ENCODE data around the gene AUTS2.

Gene AUTS2

GRCh38 chr7:70599446-70600190, 1001.3 kb downstream of the AUTS2 start:
- no peak for DNase-seq

- no peak for DNase-seq
These were observed 1002.7 kb downstream of the AUTS2 start for GRCh38 chr7:70600993-70601392.

GRCh38 chr7:70602117-70602516, 1003.8 kb downstream of the AUTS2 start:
- no peak for DNase-seq

GRCh38 chr7:70607281-70607680, 1009.0 kb downstream of the AUTS2 start:
- no peak for DNase-seq

GRCh38 chr7:70607759-70608158, 1009.5 kb downstream of the AUTS2 start:
- DNase-seq, result no peak

DNA sequence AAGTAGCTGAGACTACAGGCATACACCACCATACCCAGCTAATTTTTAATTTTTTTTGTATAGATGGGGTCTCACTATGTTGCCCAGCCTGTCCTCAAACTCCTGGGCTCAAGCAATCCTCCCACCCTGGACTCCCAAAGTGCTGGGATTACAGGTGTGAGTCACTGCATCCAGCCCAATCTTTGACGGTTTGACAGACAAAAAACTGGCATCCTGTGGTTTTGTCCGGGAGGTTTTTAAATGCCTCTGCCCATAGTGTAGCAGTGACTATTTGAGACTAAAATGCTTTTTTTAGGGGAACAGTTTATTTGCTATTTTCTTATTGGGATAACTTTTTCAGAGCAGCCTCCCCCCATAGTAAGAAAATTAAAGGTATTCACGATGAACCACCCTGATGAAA, 1010.0 kb downstream of the AUTS2 start:
- no peak for DNase-seq

DNA sequence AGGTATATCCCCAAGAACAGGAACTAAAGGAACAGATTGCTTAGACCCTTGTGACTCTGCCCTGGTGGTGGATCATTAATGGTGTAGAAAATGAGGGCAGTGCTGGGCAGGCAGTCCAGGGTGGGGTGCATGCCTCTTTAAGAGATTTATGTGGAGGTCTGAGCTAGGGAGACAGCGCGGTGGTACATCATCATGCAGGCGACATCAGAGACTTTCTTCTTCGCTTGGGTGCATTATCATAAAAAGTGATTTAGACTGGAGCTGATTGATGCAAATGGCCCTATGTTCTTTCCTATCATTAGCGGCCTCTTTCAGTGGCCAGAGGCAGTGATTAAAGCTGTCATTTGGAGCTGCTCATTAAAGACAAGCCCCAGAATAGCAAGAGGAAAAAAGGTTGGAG, 1014.5 kb downstream of the AUTS2 start:
- no peak for DNase-seq

DNA sequence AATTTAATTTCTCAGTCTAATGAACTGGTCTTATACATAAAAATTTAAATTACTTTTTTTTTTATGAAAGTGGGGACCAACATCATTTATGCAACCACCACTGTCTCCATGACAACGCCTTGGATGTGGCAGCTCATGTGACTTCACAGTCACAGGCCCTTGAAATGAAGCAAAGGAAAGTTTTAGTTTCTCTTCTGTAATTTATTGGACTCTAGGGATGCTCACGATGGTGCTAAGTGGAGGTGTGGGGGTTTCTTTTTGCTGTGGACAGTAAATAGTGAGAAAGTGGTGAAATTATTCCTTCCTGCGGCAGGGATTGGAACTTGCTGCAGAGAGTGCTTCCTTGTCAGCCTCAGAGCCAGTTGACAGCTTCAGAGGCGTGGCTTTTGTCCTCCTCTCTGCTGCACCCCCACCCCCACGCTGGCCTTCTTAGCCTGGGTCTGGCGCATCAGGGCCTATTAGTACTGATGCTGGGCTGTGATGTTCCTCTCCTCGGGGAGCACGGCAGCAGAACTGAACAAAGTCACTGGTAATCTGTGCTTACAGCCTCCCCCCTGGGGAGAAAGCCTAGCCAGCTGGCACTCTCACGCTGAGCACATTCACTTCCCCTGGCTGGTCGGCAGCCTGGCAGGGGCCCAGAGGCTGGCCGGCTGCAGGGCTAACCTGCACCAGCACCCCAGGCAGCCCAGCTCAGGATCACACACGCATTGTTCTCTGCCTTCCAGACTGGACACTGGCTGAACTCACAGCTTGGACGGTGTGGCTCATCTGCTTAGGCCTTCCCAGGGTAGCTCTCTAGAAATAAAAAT, 1016.2 kb downstream of the AUTS2 start:
- DNase-seq, result no peak

GRCh38 chr7:70615066-70615606, 1016.9 kb downstream of the AUTS2 start:
- DNase-seq, result no peak

DNA sequence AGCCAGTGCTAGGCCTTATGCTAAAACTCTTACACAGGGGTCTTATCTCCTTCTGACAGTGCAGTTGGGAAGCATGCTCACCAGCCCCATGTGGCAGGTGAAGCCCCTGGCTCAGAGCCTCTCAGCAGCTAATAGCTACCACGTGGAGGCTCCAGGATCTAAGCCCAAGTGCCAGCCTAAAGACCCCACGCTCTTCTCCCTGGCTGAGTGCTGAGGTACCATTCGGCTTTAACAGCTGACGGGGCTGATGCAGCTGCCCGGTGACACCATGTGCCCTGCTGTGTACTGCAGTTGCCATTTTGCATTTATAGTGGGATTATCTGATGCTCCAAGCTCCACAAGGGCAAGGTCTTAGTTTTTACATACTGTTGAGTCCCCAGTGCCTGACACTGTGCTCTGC, 1017.9 kb downstream of the AUTS2 start:
- DNase-seq, result no peak

GRCh38 chr7:70616821-70617220, 1018.5 kb downstream of the AUTS2 start:
- DNase-seq, result no peak

DNA sequence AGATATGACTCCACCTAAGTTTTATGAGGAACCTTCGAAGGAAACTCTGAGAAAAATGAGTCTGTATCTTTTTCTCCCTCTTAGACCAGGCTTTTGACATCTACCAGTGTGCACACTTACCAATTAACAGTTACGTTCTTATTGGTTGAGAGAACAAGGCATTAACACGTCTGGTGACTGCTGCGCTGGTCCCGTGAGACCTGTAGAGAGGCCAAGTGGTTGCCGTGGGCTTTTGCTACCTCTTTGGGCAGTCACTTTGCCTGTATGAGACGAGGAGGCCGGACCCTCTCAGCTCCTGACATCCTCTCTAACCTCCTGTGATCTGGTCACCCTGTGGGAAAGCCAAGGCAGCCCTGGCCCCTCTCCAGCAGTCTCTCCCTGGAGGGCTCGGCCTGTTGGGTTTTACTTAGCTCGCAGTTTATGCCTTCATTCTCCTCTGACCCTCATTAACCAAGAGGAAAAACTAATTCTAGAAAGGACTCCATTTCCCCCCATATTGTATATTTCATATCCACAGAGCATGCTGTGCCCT, 1019.8 kb downstream of the AUTS2 start:
- no peak for DNase-seq

GRCh38 chr7:70619130-70619529, 1020.9 kb downstream of the AUTS2 start:
- DNase-seq, result no peak

GRCh38 chr7:70619659-70620058, 1021.4 kb downstream of the AUTS2 start:
- no peak for DNase-seq

DNA sequence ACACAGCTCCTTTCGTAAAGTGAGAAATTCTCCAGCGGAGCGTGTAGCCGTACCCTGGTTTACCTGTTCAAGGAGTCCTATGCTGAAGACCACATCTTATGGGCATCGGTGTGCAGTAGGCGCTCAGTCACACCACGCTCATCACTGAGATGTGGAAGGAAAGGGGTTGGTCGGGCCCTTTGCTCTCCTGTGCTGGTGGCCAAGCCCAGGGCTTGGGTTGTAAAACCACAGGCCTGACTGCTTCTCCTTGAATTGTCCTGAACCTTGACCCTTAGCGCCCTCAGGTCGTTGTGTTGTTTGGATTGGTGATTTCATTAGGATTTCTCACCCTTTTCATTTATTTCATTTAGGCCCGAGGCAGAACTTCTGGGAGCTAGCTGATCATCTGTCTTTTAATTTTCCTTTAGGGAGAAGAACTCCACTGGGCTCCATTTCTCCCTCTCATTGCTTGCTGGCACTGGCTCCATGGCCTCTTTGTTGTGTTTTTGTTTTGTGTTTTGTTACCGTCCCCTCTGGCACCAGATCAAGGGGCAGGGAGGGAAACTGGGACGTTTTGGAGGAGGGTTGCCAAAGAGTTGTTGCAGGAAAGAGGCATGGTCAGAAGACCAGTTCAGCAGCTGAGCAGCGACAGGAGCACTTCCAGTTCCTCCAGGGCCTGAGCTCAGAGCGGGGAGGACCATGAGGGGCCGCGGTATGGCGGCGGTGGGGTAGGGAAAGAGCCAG, 1022.2 kb downstream of the AUTS2 start:
- no peak for DNase-seq

- DNase-seq, result no peak
These were observed 1023.8 kb downstream of the AUTS2 start for GRCh38 chr7:70621954-70622600.

DNA sequence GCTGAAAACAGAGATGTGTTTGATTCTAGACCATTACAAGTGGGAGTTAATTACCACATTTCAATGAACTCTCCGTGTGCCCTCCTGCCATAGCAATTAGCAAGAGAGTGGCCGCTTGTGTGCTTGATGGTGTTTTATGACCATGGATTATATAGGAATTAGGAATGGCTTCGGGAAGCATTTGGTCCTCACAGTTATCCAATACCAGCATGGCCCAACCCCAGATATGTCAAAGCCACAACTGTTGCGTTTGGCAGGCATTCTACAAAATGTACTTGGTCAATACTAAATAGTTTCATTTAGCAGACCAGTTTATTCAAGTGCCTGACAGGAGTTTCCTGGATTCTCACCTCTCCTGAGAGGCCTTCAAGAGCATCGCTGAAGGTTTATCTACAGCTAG, 1024.7 kb downstream of the AUTS2 start:
- no peak for DNase-seq

GRCh38 chr7:70624500-70625103, 1026.3 kb downstream of the AUTS2 start:
- DNase-seq, result no peak

- no peak for DNase-seq
These were observed 1029.2 kb downstream of the AUTS2 start for GRCh38 chr7:70627461-70627860.

DNA sequence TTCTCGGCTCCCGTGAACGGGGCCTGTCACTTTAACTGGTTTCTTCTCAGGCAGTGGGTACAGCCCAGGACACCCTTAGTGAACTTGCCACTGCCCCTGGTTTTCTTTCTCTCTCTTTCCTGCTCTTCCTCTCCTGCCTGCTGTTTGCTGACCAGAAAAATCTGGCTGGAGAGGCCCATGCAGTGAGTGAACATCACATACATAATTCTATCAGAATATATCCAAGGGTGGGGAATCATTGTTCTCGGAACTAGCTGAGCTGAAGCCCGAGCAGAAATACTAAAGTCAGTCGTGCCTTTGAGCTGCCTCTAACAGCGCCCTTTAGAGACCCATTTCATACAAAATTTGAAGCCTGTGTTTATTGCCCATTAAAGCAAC, 1032.2 kb downstream of the AUTS2 start:
- no peak for DNase-seq

GRCh38 chr7:70630818-70631457, 1032.7 kb downstream of the AUTS2 start:
- DNase-seq, result no peak

- no peak for DNase-seq
These were observed 1033.4 kb downstream of the AUTS2 start for GRCh38 chr7:70631718-70632117.

Data from activated CD4-positive, alpha-beta T cell treated with anti-CD3 and anti-CD28 coated beads, Interleukin-2, amount 50 U/mL, for 16 hours (primary cell).